ENCODE measurements around the gene PRRX2.

- no peak for TF ChIP-seq POLR2A (IDR thresholded peaks at IDR 0.05)
- TF ChIP-seq, protein P1, sequence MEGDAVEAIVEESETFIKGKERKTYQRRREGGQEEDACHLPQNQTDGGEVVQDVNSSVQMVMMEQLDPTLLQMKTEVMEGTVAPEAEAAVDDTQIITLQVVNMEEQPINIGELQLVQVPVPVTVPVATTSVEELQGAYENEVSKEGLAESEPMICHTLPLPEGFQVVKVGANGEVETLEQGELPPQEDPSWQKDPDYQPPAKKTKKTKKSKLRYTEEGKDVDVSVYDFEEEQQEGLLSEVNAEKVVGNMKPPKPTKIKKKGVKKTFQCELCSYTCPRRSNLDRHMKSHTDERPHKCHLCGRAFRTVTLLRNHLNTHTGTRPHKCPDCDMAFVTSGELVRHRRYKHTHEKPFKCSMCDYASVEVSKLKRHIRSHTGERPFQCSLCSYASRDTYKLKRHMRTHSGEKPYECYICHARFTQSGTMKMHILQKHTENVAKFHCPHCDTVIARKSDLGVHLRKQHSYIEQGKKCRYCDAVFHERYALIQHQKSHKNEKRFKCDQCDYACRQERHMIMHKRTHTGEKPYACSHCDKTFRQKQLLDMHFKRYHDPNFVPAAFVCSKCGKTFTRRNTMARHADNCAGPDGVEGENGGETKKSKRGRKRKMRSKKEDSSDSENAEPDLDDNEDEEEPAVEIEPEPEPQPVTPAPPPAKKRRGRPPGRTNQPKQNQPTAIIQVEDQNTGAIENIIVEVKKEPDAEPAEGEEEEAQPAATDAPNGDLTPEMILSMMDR (IDR thresholded peaks at IDR 0.05): no peak
Observed at GRCh38 chr9:129698254-129698757, 32.9 kb downstream of the PRRX2 start.
